Iris pigment epithelial cell (primary cell): Measurements from ENCODE around the gene WDR18.
A peak's percentile ranks its signal among the peaks of the same experiment; 100 is the strongest.

Experiments used
- DNase-seq: peaks from one replicate; pipeline ENCODE4 v3.0.0-alpha.2; 2011; ENCODE audit warnings: low read depth

Gene WDR18

DNA sequence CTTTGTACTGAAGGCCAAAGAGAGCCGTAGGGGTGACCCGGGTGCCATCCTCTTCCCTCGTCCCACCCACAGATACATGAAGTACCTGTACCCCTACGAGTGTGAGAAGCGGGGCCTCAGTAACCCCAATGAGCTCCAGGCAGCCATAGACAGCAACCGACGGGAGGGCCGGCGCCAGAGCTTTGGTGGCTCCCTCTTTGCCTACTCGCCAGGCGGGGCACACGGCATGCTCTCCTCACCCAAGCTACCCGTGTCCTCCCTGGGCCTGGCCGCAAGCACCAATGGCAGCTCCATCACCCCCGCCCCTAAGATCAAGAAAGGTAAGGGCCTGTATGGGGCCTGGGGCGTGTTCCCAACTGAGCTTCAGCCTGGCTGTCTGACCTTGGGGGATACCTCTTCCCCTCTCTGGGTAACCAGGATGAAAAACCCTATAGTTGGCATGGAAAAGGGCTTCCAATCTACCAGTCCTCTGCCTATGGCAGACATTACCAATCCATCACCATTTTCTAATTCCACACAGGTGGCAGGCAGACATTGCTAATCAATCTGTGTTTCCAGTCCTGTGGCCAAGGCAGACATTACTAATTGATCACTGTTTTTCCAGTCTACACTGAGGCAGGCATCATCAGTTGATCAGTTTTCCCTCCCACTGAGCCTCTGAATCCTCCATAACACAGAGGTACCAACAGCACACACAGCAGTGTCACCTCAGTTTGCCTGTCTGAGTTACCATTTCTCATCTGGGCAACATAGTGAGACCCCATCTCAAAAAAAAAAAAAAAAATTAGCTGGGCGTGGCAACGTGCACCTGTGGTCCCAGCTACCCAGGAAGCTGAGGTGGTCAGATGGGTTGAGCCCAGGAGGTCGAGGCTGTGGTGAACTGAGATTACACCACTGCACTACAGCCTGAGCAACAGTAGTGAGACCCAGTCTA, 19.1 kb upstream of the WDR18 start:
- peak; percentile 31 for DNase-seq

DNA sequence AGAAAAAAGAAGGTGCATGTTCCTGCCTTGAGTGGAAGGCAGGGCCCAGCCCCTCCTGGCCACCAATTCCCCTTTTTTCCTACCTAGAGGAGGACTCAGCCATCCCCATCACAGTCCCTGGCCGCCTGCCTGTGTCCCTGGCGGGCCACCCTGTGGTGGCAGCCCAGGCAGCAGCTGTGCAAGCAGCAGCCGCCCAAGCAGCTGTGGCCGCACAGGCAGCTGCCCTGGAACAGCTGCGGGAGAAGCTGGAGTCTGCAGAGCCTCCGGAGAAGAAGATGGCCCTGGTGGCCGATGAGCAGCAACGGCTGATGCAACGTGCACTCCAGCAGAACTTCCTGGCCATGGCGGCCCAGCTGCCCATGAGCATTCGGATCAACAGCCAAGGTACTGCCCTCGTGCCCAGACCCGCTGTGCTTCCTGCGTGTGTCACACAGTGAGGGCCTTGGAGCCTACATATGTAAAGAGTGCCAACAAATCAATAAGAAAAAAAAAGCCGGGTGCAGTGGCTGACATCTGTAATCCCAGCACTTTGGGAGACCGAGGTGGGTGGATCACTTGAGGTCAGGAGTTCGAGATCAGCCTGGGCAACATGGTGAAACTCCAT, 17.6 kb upstream of the WDR18 start:
- DNase-seq: no peak

DNA sequence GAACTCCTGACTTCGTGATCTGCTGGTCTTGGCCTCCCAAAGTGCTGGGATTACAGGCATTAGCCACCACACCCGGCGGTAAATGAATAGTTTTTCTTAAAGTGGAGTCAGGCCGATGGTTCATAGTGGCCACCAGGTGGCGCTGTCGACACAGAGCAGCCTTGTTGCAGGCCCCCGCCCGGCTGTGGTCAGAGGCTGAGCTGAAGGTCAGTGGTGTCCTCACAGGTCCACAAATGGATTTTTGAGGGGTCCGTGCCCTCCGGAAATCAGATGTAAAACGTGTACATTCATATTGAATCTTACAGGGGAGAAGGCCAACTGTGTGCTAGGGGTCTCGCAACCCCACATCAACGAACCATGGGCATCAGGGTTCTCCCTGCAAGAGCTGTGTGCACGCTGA, 13.4 kb upstream of the WDR18 start:
- DNase-seq: no peak

DNA sequence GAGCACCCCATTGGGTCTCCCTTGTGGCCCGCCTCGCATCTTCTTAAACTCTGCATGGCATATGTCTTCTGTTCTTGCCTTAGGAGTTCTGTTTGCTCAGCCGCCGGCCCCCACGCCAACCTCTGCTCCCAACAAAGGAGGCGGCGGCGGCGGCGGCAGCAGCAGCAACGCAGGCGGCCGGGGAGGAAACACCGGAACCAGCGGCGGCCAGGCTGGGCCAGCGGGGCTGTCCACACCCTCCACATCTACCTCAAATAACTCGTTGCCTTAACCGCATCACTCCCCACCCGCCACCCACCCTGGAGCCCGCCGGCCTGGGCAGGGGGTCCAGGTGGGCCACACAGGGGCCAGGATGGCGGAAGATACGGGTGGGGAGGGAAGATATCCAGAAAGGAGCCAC, 12.3 kb upstream of the WDR18 start:
- no peak for DNase-seq

DNA sequence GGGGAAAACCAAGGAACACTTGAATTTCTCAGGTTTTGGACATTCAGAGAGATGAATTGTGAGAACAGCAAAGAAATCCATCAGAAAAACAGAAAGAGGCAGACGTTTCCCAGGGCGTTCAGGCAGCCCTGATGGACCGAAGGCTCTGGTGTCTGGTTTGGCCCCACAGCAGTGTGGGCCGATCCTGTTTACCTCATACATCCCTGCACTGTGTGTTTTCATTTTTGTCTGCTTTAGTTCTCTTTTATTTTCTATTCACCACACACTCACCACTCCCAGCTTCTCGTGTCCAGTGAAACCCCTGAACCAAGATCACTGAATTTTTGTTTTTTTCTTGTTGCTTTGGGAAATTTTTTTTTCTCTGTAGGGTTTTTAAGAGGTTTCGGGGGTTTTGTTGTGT, 11.9 kb upstream of the WDR18 start:
- no peak for DNase-seq

DNA sequence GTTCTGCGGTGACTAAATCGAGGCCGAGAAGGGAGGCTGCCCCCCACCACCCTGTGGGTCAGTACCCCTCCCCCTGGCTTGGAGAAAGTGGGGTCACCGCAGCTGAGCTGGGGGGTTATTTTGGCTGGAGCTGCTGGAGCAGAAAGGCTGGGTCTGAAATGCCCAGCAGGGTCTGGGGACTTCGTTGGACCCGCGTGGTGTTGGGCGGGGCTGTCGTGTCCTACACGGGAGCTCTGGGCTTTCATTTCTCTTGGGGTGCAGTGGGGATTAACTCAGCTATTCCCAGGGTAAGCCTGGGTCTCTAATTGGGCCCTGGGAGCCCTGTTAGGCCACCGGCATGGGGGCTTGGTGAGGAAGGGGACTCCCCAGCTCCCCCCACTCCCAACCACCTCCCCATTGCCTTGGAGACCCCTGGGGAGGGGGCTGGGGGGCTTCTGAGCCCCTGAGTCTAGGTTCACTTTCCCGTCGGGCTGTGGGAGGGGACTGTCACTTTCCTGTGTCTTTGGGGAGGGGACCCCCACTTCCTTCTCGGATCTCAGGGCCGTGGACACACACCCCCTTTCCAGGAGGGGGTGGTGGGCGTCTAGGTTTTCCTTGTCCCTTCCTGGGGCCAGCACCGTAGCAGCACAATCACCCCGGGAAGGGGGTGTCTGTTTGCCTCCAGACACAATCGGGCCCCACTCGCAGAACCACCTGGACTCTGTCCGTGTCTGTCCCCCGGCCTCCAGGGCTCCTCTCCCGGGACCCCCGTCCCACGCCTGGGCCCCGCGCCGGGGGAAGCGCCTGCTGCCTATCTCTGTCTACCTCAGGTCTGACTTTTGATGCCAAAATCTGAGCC, 10.2 kb upstream of the WDR18 start:
- no peak for DNase-seq

DNA sequence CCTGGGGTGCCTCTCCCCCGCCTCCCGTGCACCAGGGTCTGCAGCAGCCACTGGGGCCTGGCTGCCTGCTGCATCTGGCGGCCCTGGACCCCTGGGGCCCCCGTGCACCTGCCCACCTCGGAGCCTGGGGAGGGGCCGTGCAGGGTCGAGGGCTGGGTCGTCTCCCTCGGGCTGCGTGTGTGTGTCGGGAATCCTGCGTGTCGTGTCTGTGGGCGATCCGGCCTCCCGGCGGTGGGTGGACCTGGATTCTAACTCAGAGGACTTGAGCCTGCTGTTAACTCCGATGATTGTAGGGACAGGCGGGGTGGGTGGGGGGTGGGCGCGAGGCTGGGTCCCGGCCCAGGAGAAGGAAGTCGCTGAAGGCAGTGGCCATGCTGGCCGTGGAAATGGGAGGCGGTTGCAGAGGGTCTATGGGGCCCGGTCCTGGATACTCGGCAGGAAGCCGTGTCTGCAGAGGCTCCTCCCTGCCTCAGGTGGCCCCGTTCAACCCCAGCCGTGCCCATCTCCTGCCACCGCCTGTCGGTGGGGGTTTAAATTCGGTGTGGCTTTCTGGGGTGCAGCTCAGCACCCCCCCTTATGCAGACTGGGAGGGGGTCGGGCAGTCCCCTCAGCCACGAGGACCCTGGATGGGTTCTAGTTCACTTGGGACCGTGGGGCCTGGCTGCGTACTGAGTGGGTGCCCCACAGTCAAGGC, 9.4 kb upstream of the WDR18 start:
- no peak for DNase-seq

DNA sequence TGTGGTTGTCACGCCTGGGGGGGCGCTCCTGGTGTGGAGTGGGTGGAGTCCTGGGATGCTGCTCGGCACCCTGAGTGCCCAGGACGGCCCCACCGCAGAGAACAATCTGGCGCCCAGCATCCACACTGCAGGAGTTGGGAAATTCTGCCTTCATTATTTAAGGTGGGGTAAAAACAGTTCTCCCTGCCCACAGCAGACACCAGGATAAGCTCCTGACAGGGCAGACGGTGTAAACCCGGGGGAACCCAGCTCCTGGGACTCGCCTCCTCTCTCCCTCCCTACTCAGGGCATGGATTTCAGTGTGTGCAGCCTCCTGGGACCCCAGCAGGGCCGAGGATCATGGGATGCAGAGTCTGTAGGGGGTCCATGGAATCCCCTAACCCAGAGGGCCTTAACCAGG, 7.7 kb upstream of the WDR18 start:
- DNase-seq: no peak

DNA sequence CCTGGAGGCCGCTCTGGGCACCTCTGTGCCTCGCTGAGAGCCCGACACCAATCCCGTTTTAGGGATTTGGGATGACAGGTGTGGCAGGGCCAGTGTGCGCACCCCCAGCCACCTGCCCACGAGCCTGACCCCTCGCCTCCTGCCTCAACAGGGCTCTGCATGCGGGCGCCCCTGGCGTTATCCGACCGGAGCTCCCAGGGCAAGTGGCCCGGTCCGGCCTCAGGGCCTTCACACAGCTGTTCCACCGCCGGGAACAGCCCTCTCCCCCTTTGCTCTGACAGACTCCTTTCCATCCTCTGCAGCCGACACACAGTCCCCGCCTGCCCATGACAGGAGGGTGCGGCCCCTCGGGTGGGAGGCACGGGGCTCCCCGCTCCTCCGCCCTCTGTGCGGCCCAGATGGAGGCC, 7.1 kb upstream of the WDR18 start:
- DNase-seq: no peak

DNA sequence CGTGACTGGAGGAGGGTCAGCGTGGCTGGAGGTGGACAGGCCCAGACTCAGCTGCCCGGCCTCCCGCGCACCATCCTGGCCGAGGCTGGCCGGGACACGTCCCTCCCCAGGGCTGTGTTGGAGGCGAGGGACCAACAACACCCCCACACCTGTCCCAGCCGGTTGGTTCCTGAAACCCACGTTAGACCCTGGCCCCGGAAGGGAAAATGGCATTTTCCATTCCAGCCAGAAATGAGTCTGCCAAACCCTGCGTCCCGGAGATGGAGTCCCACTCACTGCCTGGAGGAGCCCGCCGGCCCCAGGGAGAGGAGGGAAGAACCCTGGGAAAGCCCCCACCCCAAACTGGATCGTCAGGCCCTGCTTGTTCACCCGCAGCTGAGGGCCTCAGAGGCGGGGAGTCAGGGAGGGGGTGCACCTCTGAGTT, 4.8 kb upstream of the WDR18 start:
- DNase-seq: no peak

DNA sequence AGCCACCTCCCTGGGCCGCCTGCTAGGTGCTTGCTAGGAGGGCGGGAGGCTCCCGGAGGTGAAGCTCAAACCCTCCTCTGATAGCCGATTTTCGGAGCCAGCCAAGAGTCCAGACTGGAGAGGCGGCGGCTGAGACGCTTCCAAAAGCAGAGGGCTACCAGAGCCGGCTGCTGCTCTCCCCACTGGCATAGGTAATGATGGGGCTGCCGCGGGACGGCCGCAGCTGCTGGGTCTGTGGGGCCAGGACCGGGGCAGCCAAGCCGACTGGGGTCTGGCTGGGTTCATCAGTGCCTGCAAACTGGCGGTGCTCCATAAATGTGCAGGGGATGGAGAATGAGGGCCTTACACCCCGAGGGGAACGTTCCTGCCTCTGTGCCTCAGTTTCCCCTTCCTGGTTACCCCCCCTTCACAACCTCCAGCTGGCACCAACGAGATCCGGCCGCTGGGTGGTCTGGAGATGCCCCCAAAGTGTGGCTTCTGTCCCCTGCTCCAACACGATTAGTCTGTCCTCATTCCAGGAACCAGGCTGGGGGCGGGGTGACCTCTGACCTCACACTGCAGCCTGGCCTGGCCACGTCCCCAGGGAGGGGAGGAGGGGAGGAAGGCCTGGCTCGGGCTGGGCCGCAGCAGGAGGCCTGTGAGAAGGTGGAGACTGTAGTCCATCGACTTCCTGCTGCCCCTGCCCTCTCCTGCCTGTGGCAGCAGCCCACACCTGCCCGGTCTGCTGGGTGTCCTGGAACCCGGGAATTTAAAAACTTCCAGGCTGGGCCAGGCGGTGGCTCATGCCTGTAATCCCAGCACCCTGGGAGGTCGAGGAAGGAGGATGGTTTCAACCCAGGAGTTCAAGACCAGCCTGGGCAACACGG, 3.8 kb upstream of the WDR18 start:
- DNase-seq: peak; percentile 18

DNA sequence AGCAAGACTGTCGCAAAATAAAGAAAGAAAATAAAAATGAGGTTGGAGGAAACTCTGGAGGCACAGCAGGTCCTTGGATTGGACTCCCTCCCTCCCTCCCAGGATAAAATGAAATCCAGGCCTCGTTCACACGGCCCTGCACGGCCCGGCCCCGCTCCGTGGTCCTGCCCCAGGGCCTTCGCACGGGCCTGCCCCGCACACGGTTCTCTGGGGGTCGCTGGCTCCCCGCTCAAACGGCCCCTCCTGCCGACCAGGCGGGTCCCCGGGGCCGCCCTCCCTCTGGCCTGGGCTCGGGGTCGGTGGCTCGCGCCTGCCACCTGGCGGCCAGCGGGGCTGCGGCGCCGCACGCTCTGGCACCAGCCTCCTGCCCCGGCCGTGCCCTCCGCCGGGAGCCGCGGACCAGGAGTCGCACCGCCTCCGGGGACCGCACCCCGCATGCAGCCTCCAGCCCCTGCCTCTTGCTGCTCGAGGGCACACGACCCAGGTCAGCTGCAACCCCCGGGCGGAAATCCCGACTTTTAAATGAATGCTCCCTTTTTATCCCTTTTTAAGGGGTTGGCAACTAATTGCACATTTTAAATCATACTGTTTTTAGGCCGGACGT, 1.5 kb upstream of the WDR18 start:
- peak; percentile 44 for DNase-seq

DNA sequence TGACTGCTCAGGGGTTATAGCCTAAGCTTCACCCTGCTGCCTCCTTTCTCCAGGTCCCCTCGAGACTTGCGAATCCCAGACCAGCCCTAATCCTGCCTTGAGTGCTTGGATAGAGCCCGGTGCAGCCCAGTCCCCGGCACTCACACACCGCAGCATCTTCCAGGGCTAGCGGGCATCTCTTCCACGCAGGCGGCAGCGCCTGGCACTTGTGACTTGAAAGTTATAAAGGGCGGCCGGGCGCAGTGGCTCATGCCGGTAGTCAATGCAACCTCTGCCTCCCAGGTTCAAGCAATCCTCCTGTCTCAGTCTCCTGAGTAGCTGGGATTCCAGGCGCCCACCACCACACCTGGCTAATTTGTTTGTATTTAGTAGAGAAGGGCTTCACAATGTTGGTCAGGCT, 1.9 kb downstream of the WDR18 start:
- DNase-seq: no peak

DNA sequence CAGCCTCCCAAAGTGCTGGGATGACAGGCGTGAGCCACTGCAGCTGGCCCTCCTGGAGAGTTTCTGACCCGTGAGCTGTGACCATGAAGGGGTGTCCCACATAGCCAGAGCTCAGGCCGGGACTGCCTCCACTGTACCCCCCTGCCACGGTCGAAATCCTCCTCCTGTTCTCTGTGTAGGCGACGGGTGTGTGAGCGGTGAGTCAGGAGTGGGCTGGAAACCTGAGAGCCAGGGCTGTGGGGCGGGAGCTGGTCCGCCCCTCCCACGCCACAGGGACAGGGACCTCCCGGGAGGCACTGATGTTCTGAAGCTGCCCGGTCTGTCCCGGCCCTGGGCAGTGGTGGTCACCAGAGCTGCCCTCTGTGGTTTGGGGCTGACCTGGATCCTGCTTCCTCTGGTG, 3.9 kb downstream of the WDR18 start:
- no peak for DNase-seq

DNA sequence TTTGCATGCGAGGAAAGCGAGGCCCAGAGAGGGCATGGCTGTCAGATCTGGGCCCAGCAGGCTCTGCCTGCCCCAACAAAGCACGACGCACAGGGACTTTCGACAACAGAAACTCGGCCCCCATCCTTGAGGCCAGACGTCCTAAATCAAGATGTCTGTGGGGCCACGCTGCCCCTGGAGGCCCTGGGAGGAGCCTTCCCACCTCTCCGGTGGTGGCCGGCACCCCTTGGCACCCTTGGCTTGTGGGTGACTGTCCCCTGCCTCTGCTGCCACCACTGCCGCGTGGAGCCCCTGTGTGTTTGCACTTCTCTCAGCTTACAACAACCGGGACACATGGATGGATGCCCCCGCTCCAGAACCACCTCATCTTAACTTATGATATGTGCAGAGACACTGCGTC, 4.4 kb downstream of the WDR18 start:
- no peak for DNase-seq

DNA sequence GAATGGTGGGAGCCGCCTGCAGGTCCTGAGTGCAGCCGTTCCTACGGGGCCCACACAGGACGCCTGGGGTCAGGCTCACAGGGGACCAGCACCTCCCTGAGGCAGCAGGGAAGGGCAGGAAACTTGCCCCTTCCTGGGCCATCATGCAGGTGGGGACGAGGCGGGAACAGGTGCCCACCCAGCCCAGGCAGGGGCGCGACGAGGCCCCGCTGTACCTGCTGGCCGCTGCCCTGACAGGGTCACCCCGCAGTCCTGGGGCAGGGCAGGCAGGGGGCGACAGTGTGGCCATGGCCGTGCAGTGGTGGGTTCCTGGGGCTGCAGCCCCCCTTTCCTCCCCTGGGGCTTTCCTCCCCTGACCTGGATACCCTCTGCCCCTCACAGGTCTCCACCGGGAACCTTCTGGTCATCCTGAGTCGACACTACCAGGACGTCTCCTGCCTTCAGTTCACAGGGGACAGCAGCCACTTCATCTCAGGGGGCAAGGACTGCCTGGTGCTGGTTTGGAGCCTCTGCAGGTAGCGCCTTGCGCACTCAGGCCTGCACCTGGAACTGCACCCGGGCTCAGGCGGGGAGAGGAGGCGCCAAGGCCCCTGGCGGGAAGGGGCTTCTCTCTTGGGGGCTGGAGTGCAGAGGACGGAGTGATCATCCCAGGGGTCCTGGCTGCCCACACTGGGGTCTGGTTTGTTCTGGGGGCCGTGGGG, 5.4 kb downstream of the WDR18 start:
- no peak for DNase-seq

DNA sequence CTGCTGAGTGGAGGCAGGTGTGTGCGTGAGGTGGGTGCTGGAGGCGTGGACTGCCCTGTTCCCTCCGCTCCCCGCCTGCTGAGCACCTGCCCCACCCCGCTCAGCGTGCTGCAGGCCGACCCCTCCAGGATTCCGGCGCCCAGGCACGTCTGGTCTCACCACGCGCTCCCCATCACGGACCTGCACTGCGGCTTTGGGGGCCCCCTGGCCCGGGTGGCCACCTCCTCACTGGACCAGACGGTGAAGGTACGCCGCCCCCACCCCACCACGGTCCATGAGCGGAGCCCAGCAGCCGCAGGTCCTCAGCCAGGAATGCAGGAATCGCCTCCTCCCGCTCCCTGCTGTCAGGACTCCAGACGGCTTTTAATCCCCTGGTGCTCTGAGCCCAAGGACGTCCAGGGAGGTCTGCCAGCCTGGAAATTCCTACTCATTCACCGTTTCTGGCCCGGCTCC, 6.0 kb downstream of the WDR18 start:
- DNase-seq: no peak

DNA sequence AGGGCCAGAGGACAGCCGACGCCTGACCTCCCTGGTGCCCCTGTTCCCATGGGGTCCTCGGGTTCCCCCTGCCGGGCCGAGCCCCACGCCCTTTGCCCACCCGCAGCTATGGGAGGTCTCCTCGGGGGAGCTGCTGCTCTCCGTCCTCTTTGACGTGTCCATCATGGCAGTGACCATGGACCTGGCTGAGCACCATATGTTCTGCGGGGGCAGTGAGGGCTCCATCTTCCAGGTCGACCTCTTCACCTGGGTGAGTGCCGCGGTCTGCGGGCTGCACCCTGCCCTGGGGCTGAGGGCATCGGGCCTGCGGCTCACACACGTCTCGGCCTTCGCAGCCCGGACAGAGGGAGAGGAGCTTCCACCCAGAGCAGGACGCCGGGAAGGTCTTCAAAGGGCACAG, 6.6 kb downstream of the WDR18 start:
- DNase-seq: no peak

DNA sequence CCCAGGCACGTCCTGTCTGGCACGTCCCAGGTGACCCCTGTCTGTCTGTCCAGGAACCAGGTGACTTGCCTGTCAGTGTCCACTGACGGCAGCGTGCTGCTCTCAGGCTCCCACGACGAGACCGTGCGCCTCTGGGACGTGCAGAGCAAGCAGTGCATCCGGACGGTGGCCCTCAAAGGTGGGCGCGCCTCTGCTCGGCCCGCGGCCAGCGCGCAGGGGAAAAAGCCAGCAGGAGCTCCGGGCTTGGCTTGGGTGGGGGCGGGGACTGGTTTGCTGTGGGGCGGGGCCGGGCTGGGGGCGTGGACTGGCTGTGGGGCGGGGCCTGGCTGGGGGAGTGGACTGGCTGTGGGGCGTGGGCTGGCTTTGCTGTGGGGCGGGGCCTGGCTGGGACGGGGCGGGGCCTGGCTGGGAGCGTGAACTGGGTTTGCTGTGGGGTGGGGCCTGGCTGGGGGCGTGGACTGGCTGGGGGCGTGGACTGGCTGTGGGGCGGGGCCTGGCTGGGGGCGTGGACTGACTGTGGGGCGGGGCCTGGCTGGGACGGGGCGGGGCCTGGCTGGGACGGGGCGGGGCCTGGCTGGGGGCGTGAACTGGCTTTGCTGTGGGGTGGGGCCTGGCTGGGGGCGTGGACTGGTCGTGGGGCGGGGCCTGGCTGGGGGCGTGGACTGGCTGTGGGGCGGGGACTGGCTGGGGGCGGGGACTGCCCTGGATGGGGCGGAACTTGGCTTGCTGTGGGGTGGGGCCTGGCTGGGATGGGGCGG, 7.2 kb downstream of the WDR18 start:
- peak; percentile 67 for DNase-seq
